Measurements from ENCODE around the gene ARHGEF19. TPM values are rescaled to one million over a fixed set of nuclear protein-coding genes. Genes with fewer than 3 reads are reported as not detected.

ARHGEF19 gene
- total RNA-seq, 1 donor from 2014 or later: 5.7 TPM

GRCh38 chr1:16171314-16172151 is 40.9 kb downstream of the ARHGEF19 start:
- DNase-seq (ENCODE audit: low read depth): no peak
- no peak overlapping the region for H3K4me3 Mint-ChIP-seq (ENCODE audit: unreplicated experiment)
- Histone ChIP-seq H3K4me3 (ENCODE audit: insufficient read depth, low read depth, low read length) (no peak overlapping the region), H3K4me1 (ENCODE audit: insufficient read depth, low read length) (peaks cover 39% of the 10 kb centered on the region), H4K20me1 (ENCODE audit: insufficient read depth, low read length) (no peaks in the 10 kb centered on the region), H3K36me3 (ENCODE audit: insufficient read depth, low read length) (no peaks in the 10 kb centered on the region), H3K27me3 (ENCODE audit: insufficient read depth, low read length) (no peaks in the 10 kb centered on the region), H3K9me3 (ENCODE audit: insufficient read depth, low read depth, low read length) (no peaks in the 10 kb centered on the region), H2AFZ (ENCODE audit: low read depth, low read length) (no peak overlapping the region), H3K27ac (ENCODE audit: low read depth, low read length) (no peak overlapping the region), H3K4me2 (ENCODE audit: low read length) (no peak overlapping the region), H3K79me2 (ENCODE audit: insufficient read depth, low read length) (no peaks in the 10 kb centered on the region), H3K9ac (ENCODE audit: low read length) (no peak overlapping the region)
- H3K9me3 Mint-ChIP-seq (ENCODE audit: unreplicated experiment): no peaks in the 10 kb centered on the region
- no peak for TF ChIP-seq EZH2 (IDR thresholded peaks at IDR 0.05; ENCODE audit: insufficient read depth, low read length)
- TF ChIP-seq, protein P1, sequence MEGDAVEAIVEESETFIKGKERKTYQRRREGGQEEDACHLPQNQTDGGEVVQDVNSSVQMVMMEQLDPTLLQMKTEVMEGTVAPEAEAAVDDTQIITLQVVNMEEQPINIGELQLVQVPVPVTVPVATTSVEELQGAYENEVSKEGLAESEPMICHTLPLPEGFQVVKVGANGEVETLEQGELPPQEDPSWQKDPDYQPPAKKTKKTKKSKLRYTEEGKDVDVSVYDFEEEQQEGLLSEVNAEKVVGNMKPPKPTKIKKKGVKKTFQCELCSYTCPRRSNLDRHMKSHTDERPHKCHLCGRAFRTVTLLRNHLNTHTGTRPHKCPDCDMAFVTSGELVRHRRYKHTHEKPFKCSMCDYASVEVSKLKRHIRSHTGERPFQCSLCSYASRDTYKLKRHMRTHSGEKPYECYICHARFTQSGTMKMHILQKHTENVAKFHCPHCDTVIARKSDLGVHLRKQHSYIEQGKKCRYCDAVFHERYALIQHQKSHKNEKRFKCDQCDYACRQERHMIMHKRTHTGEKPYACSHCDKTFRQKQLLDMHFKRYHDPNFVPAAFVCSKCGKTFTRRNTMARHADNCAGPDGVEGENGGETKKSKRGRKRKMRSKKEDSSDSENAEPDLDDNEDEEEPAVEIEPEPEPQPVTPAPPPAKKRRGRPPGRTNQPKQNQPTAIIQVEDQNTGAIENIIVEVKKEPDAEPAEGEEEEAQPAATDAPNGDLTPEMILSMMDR (IDR thresholded peaks at IDR 0.05; ENCODE audit: insufficient read depth, low read depth, low read length): no peak
- H3K4me1 Mint-ChIP-seq (ENCODE audit: low read depth, unreplicated experiment): peaks cover 24% of the 10 kb centered on the region
- no peak for FAIRE-seq
- peaks cover 7% of the 10 kb centered on the region for H3K27me3 Mint-ChIP-seq (ENCODE audit: low read depth, unreplicated experiment)
- H3K36me3 Mint-ChIP-seq (ENCODE audit: low read depth, unreplicated experiment): no peaks in the 10 kb centered on the region
- no peak overlapping the region for H3K27ac Mint-ChIP-seq (ENCODE audit: unreplicated experiment)

DNA sequence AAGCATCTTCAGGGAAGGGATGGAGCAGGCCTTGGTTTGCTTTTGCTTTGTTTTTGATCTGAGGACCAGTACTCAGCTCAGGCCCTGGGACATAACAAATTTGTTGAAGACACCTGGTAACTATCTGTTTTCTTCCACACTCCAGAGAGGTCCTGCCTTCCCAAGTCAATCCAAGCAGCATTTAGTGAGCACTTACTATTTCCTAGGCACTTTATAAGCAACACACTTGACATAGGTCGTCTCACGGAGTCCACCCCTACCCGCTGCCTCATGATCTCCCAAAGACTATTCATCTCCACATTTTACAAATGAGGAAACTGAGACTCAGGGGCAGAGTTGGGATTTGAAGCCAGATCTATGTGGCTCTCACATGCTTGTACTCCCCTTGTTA is 42.2 kb downstream of the ARHGEF19 start:
- Histone ChIP-seq H4K20me1 (ENCODE audit: insufficient read depth, low read length) (no peaks in the 10 kb centered on the region), H3K9ac (ENCODE audit: low read length) (no peak overlapping the region), H3K27ac (ENCODE audit: low read depth, low read length) (no peak overlapping the region), H3K36me3 (ENCODE audit: insufficient read depth, low read length) (no peaks in the 10 kb centered on the region), H3K4me2 (ENCODE audit: low read length) (no peak overlapping the region), H3K4me1 (ENCODE audit: insufficient read depth, low read length) (peaks cover 27% of the 10 kb centered on the region), H3K9me3 (ENCODE audit: insufficient read depth, low read depth, low read length) (no peaks in the 10 kb centered on the region), H3K4me3 (ENCODE audit: insufficient read depth, low read depth, low read length) (no peak overlapping the region), H2AFZ (ENCODE audit: low read depth, low read length) (no peak overlapping the region), H3K79me2 (ENCODE audit: insufficient read depth, low read length) (no peaks in the 10 kb centered on the region), H3K27me3 (ENCODE audit: insufficient read depth, low read length) (no peaks in the 10 kb centered on the region)
- TF ChIP-seq, protein P1 (IDR thresholded peaks at IDR 0.05; ENCODE audit: insufficient read depth, low read depth, low read length): no peak
- no peak for TF ChIP-seq EZH2 (IDR thresholded peaks at IDR 0.05; ENCODE audit: insufficient read depth, low read length)
- DNase-seq (ENCODE audit: low read depth) (no peak), FAIRE-seq (no peak)
- Mint-ChIP-seq H3K4me3 (ENCODE audit: unreplicated experiment) (peak overlapping the region; percentile 15), H3K27me3 (ENCODE audit: low read depth, unreplicated experiment) (peaks cover 7% of the 10 kb centered on the region), H3K27ac (ENCODE audit: unreplicated experiment) (peak overlapping the region; percentile 26), H3K36me3 (ENCODE audit: low read depth, unreplicated experiment) (no peaks in the 10 kb centered on the region), H3K9me3 (ENCODE audit: unreplicated experiment) (no peaks in the 10 kb centered on the region), H3K4me1 (ENCODE audit: low read depth, unreplicated experiment) (peaks cover 25% of the 10 kb centered on the region)
